Measurements from ENCODE around the gene TRPM3. TPM values are rescaled to one million over a fixed set of nuclear protein-coding genes. Genes with fewer than 3 reads are reported as not detected.

Gene TRPM3
- total RNA-seq, 3 donors from 2014 or later (not counting 1 experiment from before 2014, with no cell fraction given), result not detected

DNA sequence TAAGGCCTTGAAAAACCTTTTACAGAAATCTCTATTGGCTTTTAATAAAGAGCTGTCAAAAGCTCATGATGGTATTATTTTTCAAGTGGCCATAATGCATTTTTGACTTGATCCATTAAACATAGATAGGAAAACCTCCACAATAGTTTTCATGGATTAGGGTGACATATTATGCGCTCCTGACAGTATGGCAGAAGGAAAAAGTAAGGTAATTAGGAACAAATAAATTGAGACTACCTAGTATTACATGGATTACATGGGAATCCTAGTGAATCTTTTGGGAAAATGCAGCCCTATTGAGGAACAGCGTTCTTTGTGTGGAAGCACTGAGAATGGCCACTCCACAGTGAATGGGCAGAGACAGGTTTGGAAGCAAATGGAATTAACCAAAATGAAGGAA, 171.2 kb downstream of the TRPM3 start:
- no peak for DNase-seq
- no peaks in the 10 kb centered on the region for H3K36me3 Mint-ChIP-seq
- WGBS (ENCODE audit: insufficient coverage), result 55% methylated on average over 2 of the region's 2 CpGs
- no peaks in the 10 kb centered on the region for H3K27me3 Mint-ChIP-seq (ENCODE audit: low read depth in 2 of 2)
- TF ChIP-seq, protein P1, sequence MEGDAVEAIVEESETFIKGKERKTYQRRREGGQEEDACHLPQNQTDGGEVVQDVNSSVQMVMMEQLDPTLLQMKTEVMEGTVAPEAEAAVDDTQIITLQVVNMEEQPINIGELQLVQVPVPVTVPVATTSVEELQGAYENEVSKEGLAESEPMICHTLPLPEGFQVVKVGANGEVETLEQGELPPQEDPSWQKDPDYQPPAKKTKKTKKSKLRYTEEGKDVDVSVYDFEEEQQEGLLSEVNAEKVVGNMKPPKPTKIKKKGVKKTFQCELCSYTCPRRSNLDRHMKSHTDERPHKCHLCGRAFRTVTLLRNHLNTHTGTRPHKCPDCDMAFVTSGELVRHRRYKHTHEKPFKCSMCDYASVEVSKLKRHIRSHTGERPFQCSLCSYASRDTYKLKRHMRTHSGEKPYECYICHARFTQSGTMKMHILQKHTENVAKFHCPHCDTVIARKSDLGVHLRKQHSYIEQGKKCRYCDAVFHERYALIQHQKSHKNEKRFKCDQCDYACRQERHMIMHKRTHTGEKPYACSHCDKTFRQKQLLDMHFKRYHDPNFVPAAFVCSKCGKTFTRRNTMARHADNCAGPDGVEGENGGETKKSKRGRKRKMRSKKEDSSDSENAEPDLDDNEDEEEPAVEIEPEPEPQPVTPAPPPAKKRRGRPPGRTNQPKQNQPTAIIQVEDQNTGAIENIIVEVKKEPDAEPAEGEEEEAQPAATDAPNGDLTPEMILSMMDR (IDR thresholded peaks at IDR 0.05), result no peak
- no peaks in the 10 kb centered on the region for H3K4me1 Mint-ChIP-seq
- Histone ChIP-seq H3K4me3 (ENCODE audit: low read length) (no peak overlapping the region), H3K9me3 (ENCODE audit: control insufficient read depth, insufficient read depth, low read length) (no peaks in the 10 kb centered on the region), H3K36me3 (ENCODE audit: control insufficient read depth, insufficient read depth, low read length) (no peaks in the 10 kb centered on the region), H3K27ac (ENCODE audit: low read length) (no peak overlapping the region), H3K4me1 (ENCODE audit: control insufficient read depth, insufficient read depth, low read length) (no peaks in the 10 kb centered on the region), H3K27me3 (ENCODE audit: control insufficient read depth, insufficient read depth, low read length) (no peaks in the 10 kb centered on the region)
- no peak overlapping the region for H3K27ac Mint-ChIP-seq
- H3K4me3 Mint-ChIP-seq, result no peak overlapping the region
- intact Hi-C loops (cut with micrococcal nuclease), result no loop called here
- H3K9me3 Mint-ChIP-seq, result no peaks in the 10 kb centered on the region
- no peak for ATAC-seq

DNA sequence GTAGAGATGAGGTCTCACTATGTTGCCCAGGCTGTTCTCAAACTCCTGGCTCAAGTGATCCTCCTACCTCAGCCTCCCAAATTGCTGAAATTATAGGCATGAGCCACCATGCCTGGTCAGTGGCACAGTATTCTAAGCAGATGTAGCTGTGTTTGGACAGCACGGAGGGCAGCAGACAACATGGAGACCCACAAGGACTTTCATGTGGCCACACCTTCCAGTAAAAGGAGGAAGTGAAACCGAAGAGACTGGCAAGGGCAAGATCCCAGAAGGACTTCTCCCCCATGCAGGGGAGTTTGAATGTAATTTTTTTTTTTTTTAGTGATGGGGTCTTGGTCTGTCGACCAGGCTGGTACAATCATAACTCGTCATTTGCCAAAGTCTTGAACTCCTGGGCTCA, 172.2 kb downstream of the TRPM3 start:
- H3K9me3 ChIP-seq (ENCODE audit: control insufficient read depth, insufficient read depth, low read length), result no peaks in the 10 kb centered on the region
- no peaks in the 10 kb centered on the region for H3K9me3 Mint-ChIP-seq
- H3K36me3 Mint-ChIP-seq, result no peaks in the 10 kb centered on the region
- 29% methylated on average over 2 of the region's 4 CpGs for WGBS (ENCODE audit: insufficient coverage)
- H3K27ac Mint-ChIP-seq, result no peak overlapping the region
- ATAC-seq (no peak), DNase-seq (no peak)
- no peak overlapping the region for H3K27ac ChIP-seq (ENCODE audit: low read length)
- peaks cover 0 to 2% of the 10 kb centered on the region in 2 donors for H3K27me3 Mint-ChIP-seq (ENCODE audit: low read depth in 2 of 2)
- no peaks in the 10 kb centered on the region for H3K36me3 ChIP-seq (ENCODE audit: control insufficient read depth, insufficient read depth, low read length)
- H3K4me1 Mint-ChIP-seq, result no peaks in the 10 kb centered on the region
- H3K4me1 ChIP-seq (ENCODE audit: control insufficient read depth, insufficient read depth, low read length), result no peaks in the 10 kb centered on the region
- H3K4me3 ChIP-seq (ENCODE audit: low read length), result no peak overlapping the region
- H3K27me3 ChIP-seq (ENCODE audit: control insufficient read depth, insufficient read depth, low read length), result no peaks in the 10 kb centered on the region
- TF ChIP-seq, protein P1 (IDR thresholded peaks at IDR 0.05), result no peak
- intact Hi-C loops (cut with micrococcal nuclease), result no loop called here
- no peak overlapping the region for H3K4me3 Mint-ChIP-seq

DNA sequence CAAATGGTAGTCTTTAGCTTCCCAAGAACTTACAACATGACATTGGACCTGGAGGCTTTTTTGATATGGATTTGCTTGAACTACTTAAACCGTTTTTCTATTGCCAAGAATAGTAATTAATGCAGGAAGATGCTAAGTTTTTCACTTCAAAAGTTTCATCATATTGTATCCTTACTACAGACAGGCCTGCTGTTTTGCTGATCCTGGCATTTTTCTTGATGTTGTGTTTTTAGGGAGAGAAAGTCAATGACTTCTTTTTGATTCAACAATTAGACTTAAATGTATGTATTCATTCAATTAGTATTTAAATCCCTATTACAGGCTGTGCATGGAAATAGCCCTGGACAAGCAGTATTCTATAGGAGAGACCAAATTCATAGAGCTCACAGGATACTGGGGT, 172.7 kb downstream of the TRPM3 start:
- Histone ChIP-seq H3K27me3 (ENCODE audit: control insufficient read depth, insufficient read depth, low read length) (no peaks in the 10 kb centered on the region), H3K36me3 (ENCODE audit: control insufficient read depth, insufficient read depth, low read length) (no peaks in the 10 kb centered on the region), H3K4me3 (ENCODE audit: low read length) (no peak overlapping the region), H3K9me3 (ENCODE audit: control insufficient read depth, insufficient read depth, low read length) (no peaks in the 10 kb centered on the region), H3K27ac (ENCODE audit: low read length) (no peak overlapping the region), H3K4me1 (ENCODE audit: control insufficient read depth, insufficient read depth, low read length) (no peaks in the 10 kb centered on the region)
- ATAC-seq, result no peak
- no peak for DNase-seq
- Mint-ChIP-seq H3K36me3 (no peaks in the 10 kb centered on the region), H3K9me3 (no peaks in the 10 kb centered on the region), H3K4me1 (no peaks in the 10 kb centered on the region), H3K27ac (no peak overlapping the region), H3K4me3 (no peak overlapping the region), H3K27me3 (ENCODE audit: low read depth in 2 of 2) (peaks cover 0 to 3% of the 10 kb centered on the region in 2 donors)
- WGBS (ENCODE audit: insufficient coverage), result no CpG with 5 or more reads among the region's 1 CpG
- intact Hi-C loops (cut with micrococcal nuclease), result no loop called here
- TF ChIP-seq, protein P1 (IDR thresholded peaks at IDR 0.05), result no peak

DNA sequence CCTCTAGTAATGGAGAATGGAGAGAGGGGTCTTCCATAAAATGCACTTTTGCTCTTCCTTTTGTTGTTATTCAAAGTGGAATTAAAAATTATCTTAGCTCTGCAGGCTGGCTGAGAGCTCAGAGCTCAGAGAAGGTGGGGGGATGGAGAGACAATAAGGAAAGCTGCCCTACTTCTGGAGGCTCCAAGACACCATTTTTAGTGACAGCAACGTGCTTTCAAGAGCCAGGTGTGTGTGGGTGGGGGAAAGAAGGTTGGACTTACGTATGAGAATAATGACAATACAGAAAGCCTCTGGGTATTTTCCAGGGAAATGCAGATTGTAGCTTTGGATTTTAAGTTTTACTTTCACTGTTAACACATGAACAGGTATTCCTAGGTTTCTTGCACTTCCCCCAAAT, 173.9 kb downstream of the TRPM3 start:
- intact Hi-C loops (cut with micrococcal nuclease), result no loop called here
- Histone ChIP-seq H3K27ac (ENCODE audit: low read length) (no peak overlapping the region), H3K4me1 (ENCODE audit: control insufficient read depth, insufficient read depth, low read length) (no peaks in the 10 kb centered on the region), H3K27me3 (ENCODE audit: control insufficient read depth, insufficient read depth, low read length) (no peaks in the 10 kb centered on the region), H3K36me3 (ENCODE audit: control insufficient read depth, insufficient read depth, low read length) (no peaks in the 10 kb centered on the region), H3K9me3 (ENCODE audit: control insufficient read depth, insufficient read depth, low read length) (no peaks in the 10 kb centered on the region), H3K4me3 (ENCODE audit: low read length) (no peak overlapping the region)
- ATAC-seq (no peak), DNase-seq (no peak)
- Mint-ChIP-seq H3K27me3 (ENCODE audit: low read depth in 2 of 2) (peaks cover 0 to 3% of the 10 kb centered on the region in 2 donors), H3K4me3 (no peak overlapping the region), H3K27ac (no peak overlapping the region), H3K36me3 (no peaks in the 10 kb centered on the region), H3K4me1 (no peaks in the 10 kb centered on the region), H3K9me3 (no peaks in the 10 kb centered on the region)
- TF ChIP-seq, protein P1 (IDR thresholded peaks at IDR 0.05), result no peak
- WGBS (ENCODE audit: insufficient coverage), result 40% methylated on average over 2 of the region's 2 CpGs
